Upper lobe of left lung (tissue), 6 donors: ENCODE measurements around the gene ARAF. TPM values are rescaled to one million over a fixed set of nuclear protein-coding genes. Genes with fewer than 3 reads are reported as not detected.

Source experiments
- ATAC-seq, 2 donors: fragments of 200-7000 bp; cut with Tn5 transposase; one replicate each; pipeline ENCODE4 v1.9.1; 2022; ENCODE audit warnings: mild to moderate bottlenecking in 2 of 2, moderate library complexity in 2 of 2; ENCODE audit not compliant: low FRiP score in 2 of 2
- DNase-seq, 2 donors: peaks; one replicate each; pipeline ENCODE4 v3.0.0-alpha.2; 2019 to 2020
- H3K27ac ChIP-seq, 4 donors: fragments of 200-600 bp; sonication (generic); one replicate each; pipeline ENCODE4 v1.5.1; 2016 to 2019
- H3K27me3 ChIP-seq, 4 donors: fragments of 200-600 bp; sonication (generic); one replicate each; pipeline ENCODE4 v1.5.1; 2017 to 2019
- H3K36me3 ChIP-seq, 4 donors: fragments of 200-600 bp; sonication (generic); one replicate each; pipeline ENCODE4 v1.5.1; 2016 to 2019
- H3K4me1 ChIP-seq, 4 donors: fragments of 200-600 bp; sonication (generic); one replicate each; pipeline ENCODE4 v1.5.1; 2018 to 2019
- H3K4me3 ChIP-seq, 4 donors: fragments of 200-600 bp; sonication (generic); one replicate each; pipeline ENCODE4 v1.5.1; 2017 to 2019; ENCODE audit warnings: mild to moderate bottlenecking in 2 of 4, moderate library complexity in 1 of 4
- H3K9me3 ChIP-seq, 4 donors: fragments of 200-600 bp; sonication (generic); one replicate each; pipeline ENCODE4 v1.5.1; 2018 to 2019
- EP300 ChIP-seq, 4 donors: sonication (generic); formaldehyde crosslinking; IDR thresholded peaks; one replicate each; pipeline ENCODE4 v1.5.1; 2017; ENCODE audit warnings: antibody characterized with exemption in 4 of 4, control low read depth in 2 of 4
- POLR2A ChIP-seq, 4 donors: fragments of 450-650 bp; IDR thresholded peaks; one replicate each; pipeline ENCODE4 v1.5.1; 2016 to 2017; ENCODE audit warnings: antibody characterized with exemption in 4 of 4, mild to moderate bottlenecking in 2 of 4
- POLR2AphosphoS5 ChIP-seq, 2 donors: sonication (generic); formaldehyde crosslinking; IDR thresholded peaks; one replicate each; pipeline ENCODE4 v1.5.1; 2017; ENCODE audit warnings: antibody characterized with exemption in 2 of 2
- WGBS, 2 donors: methylation state at CpG; one replicate each; pipeline ENCODE4 v1.1.5; 2017 to 2018; 5-methylcytosine and 5-hydroxymethylcytosine counted together
- total RNA-seq, 6 donors: library from RNA; depleted of rRNA in 4 of 6; stranded (reverse); fragments of >200 nt in 4 of 6; gene quantifications; one replicate each; pipeline versions ENCODE4 v1.1.0 to v1.2.1, GENCODE V29; 2016 to 2021
- TF ChIP-seq, protein P1 (sequence below), 6 experiments: fragments of 450-650 bp in 4 of 6; fragments of 200-600 bp in 2 of 6; sonication (generic) in 2 of 6; IDR thresholded peaks; one replicate each; pipeline ENCODE4 v1.5.1; 2016 to 2019; ENCODE audit warnings: antibody characterized with exemption in 6 of 6
- donor health status: DM: no; HTN: no; CAD: no; lungs with moderate emphysema.
- donor health status: DM: no; HTN: yes; CAD: no; lungs with severe emphysema.

The ARAF gene
- total RNA-seq, 6 donors from 2014 or later, result 42.0 to 104 (median 85.2) TPM

DNA sequence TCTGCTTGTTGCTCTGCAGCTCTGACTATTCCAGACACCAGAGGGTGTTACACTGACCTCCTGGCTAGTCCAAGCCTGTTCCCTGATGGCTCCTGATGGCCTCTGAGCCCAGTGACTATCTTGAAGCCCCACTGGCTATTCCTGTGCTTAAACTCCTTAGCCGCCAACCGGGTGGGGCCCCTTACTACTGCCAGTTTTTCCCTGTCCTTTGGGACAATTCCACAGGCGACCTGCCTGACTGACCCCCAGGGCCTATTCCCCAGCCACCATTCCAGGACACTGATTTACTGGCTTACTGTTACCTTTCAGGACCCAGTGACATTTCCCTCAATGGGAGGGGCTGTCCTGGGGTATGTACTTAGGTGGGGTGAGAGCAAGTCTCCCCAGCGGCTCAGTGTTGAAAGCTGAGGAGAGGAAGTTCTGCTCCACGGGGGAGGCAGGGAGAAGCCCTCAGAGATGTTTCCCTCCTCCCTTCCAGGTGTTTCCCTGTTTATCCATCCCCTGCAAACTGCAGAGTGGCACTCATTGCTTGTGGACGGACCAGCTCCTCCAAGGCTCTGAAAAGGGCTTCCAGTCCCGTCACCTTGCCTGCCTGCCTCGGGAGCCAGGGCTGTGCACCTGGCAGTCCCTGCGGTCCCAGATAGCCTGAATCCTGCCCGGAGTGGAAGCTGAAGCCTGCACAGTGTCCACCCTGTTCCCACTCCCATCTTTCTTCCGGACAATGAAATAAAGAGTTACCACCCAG is 25.2 kb downstream of the ARAF start:
- DNase-seq, result no peak
- Histone ChIP-seq H3K27me3 (no peaks in the 10 kb centered on the region), H3K9me3 (no peaks in the 10 kb centered on the region), H3K36me3 (peaks cover 0 to 5% (median 0%) of the 10 kb centered on the region in 4 donors), H3K4me3 (no peak overlapping the region), H3K4me1 (peaks cover 0 to 7% (median 0%) of the 10 kb centered on the region in 4 donors), H3K27ac (no peak overlapping the region)
- TF ChIP-seq POLR2A (IDR thresholded peaks at IDR 0.05) (no peak), EP300 (IDR thresholded peaks at IDR 0.05) (no peak), POLR2AphosphoS5 (IDR thresholded peaks at IDR 0.05) (no peak)
- TF ChIP-seq, protein P1, sequence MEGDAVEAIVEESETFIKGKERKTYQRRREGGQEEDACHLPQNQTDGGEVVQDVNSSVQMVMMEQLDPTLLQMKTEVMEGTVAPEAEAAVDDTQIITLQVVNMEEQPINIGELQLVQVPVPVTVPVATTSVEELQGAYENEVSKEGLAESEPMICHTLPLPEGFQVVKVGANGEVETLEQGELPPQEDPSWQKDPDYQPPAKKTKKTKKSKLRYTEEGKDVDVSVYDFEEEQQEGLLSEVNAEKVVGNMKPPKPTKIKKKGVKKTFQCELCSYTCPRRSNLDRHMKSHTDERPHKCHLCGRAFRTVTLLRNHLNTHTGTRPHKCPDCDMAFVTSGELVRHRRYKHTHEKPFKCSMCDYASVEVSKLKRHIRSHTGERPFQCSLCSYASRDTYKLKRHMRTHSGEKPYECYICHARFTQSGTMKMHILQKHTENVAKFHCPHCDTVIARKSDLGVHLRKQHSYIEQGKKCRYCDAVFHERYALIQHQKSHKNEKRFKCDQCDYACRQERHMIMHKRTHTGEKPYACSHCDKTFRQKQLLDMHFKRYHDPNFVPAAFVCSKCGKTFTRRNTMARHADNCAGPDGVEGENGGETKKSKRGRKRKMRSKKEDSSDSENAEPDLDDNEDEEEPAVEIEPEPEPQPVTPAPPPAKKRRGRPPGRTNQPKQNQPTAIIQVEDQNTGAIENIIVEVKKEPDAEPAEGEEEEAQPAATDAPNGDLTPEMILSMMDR (IDR thresholded peaks at IDR 0.05), result no peak
- WGBS, 2 donors, result 72% methylated on average over 11 of the region's 11 CpGs; no CpG with 5 or more reads in 1 of the 2 donors
- no peak for ATAC-seq

DNA sequence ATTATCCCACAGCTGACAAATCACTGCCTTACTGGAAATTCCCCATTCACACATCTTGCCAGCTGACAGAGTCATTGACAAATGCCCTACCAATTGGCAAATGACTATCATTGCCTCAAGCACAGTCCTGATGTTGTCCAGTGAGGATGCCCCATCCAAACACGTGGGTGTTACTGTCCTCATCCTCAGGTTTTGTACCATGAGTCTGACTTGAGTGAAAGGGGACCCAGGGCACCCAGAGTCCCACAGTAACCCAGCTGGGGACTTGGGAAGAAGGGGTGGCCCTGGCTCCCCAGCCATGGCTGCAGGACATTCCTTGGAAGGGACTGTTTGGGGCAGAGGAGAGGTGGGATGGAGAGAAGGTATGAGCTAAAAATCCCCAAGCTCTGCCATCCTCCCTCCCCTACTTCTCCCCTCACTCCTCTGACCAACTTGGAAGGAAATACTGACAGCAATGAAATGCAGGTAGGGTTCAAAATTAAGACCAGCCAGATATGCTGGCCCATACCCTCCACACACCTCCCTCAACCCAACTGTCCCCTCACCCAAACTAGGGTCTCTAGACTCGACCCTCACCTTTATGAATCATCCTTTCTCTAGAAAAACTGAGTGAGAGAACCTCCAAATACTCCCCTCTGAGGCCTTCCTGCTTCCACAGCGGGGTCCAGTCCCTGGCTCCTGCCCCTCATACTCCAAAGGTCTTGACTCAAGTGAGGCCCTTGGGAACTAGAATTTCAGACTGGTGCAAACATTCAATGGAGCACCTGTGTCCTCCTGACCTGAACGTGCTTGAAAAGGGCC is 26.3 kb downstream of the ARAF start:
- WGBS, 2 donors, result 56 to 80% methylated on average over 1 to 4 of the region's 4 CpGs
- Histone ChIP-seq H3K36me3 (peaks cover 0 to 5% (median 0%) of the 10 kb centered on the region in 4 donors), H3K27ac (no peak overlapping the region), H3K9me3 (no peaks in the 10 kb centered on the region), H3K4me1 (no peaks in the 10 kb centered on the region), H3K4me3 (no peak overlapping the region), H3K27me3 (no peaks in the 10 kb centered on the region)
- TF ChIP-seq POLR2AphosphoS5 (IDR thresholded peaks at IDR 0.05) (peak in 1 of 2 donors; percentile 35), POLR2A (IDR thresholded peaks at IDR 0.05) (no peak)
- DNase-seq, result no peak
- no peak for ATAC-seq

DNA sequence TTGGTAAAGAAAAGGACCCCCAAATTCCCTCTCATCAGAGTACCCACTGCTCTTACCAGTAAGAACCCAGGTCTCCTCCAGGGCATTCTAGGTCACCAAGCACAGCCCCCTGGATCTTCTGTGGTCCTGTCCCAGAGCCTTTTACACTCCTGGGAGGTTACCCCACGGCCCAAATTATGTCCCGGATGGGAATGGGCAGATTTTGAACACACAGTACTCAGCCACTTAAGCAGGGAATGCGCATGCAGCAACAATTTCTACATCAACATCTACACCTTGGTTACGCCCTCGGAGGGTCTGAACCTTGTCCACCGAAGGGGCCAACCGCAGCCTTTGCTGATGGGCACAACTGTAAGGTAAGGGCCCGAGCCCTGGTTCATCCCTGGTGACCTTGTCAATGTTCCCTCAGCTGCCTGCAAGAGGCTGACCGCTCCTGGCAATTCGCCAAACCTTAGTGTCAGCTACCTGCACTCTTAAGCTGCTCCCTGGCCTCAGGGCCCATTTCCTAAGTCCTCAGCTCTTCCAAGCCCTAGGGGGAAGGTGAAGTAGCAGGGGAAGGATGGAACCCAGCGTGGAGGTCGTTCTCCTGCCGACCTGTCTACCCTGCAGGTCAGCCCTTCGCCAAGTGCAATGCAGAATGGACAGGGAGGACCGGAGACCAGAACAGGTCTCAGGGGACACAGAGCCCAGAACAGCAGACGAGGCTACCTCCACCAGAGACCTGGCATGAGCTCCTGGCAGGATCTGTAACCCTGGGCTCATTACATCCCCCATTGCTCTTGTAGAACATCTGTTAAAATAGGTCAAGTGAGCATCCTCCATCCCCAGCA is 27.1 kb downstream of the ARAF start:
- no peaks in the 10 kb centered on the region for H3K27me3 ChIP-seq
- DNase-seq (no peak), ATAC-seq (no peak)
- H3K4me1 ChIP-seq, result no peaks in the 10 kb centered on the region
- no peak for TF ChIP-seq POLR2AphosphoS5 (IDR thresholded peaks at IDR 0.05)
- TF ChIP-seq, protein P1 (IDR thresholded peaks at IDR 0.05), result no peak
- no peak for TF ChIP-seq POLR2A (IDR thresholded peaks at IDR 0.05)
- no peak for TF ChIP-seq EP300 (IDR thresholded peaks at IDR 0.05)
- H3K27ac ChIP-seq, result no peak overlapping the region
- no peaks in the 10 kb centered on the region for H3K9me3 ChIP-seq
- H3K36me3 ChIP-seq, result peaks cover 0 to 5% (median 0%) of the 10 kb centered on the region in 4 donors
- 84 to 100% methylated on average over 3 to 16 of the region's 16 CpGs for WGBS, 2 donors
- H3K4me3 ChIP-seq, result no peak overlapping the region

DNA sequence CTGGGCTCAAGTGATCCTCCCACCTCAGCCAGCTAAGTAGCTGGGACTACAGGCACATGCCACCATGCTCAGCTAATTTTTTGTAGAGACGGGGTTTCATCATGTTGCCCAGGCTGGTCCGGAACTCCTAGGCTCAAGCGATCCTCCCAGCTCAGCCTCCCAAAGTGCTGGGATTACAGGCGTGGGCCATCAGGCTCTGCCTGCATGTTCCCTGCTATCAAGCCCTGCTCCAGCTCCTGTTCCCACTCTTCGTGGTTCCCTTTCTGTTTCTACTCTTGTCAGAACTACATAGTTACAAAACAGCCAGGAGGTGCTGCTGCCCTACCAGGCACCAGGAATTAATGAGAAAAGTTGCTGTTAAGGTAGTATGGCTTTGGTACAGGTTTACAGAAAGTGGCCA is 30.0 kb downstream of the ARAF start:
- no peak for DNase-seq
- Histone ChIP-seq H3K9me3 (no peaks in the 10 kb centered on the region), H3K27me3 (no peaks in the 10 kb centered on the region), H3K27ac (no peak overlapping the region), H3K4me1 (no peaks in the 10 kb centered on the region), H3K36me3 (no peaks in the 10 kb centered on the region), H3K4me3 (no peak overlapping the region)
- TF ChIP-seq POLR2A (IDR thresholded peaks at IDR 0.05) (no peak), EP300 (IDR thresholded peaks at IDR 0.05) (no peak), POLR2AphosphoS5 (IDR thresholded peaks at IDR 0.05) (no peak)
- TF ChIP-seq, protein P1 (IDR thresholded peaks at IDR 0.05), result no peak
- 67 to 78% methylated on average over 1 to 5 of the region's 5 CpGs for WGBS, 2 donors
- ATAC-seq, result no peak

DNA sequence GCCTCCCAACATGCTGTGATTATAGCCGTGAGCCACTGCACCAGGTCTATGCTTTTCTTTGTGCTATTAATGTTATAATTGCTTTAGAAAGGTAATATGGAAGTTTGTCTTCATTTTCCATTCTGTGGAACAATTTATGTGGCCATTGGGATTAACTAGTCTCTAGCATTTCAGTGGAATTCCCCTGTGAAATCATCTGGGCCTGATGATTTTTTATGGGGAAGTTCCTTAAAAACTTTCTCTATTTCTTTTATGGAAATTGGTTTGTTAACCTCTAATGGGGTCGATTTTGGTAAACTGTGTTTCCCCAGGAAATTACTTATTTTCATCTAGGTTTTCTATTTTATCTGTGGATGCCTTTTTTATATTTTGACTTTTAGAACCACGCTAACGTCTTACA is 32.5 kb downstream of the ARAF start:
- no peak for DNase-seq

More for the DNA sequence above, 32.5 kb downstream of the ARAF start:
- Histone ChIP-seq H3K36me3 (no peaks in the 10 kb centered on the region), H3K4me3 (no peak overlapping the region), H3K27ac (no peak overlapping the region), H3K9me3 (peaks cover 0 to 18% (median 0%) of the 10 kb centered on the region in 4 donors), H3K4me1 (no peaks in the 10 kb centered on the region), H3K27me3 (no peaks in the 10 kb centered on the region)
- no peak for ATAC-seq
- no peak for TF ChIP-seq POLR2A (IDR thresholded peaks at IDR 0.05)
- TF ChIP-seq, protein P1 (IDR thresholded peaks at IDR 0.05), result no peak
- no peak for TF ChIP-seq POLR2AphosphoS5 (IDR thresholded peaks at IDR 0.05)
- TF ChIP-seq EP300 (IDR thresholded peaks at IDR 0.05), result no peak
- WGBS, 2 donors, result 78 to 83% methylated on average over 4 of the region's 4 CpGs
